HG02943 (cell line): ENCODE measurements around the gene TXNDC12.
"Not testable (repeated sequence)": the region's sequence is repeated elsewhere in the genome, so short reads cannot be mapped to it uniquely, and the experiment has no call there.

Source experiments
- ATAC-seq: cut with Tn5 transposase; IDR thresholded peaks from one replicate; pipeline ENCODE4 v1.9.1; 2021; ENCODE audit warnings: mild to moderate bottlenecking, low read depth, moderate library complexity; ENCODE audit not compliant: unreplicated experiment

TXNDC12 gene

DNA sequence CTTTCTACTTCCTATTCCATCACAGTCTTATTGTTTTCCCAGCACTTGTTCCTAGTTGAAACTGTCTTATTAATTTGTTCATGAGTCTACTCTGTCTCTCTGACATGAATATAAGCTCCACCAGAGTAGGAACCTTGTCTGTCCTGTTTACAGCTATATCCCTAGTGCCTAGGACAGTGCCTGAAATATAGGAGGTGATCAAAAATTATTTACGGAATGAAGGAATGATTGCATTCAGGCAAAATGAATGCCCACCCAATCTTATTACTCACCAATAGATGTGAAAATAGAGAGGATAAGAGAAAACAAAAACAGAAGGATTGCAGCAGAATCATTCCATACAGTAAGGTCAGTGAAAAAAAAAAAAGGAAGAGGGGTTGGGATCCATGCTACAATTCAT is 1.1 kb downstream of the TXNDC12 start:
- no peak for ATAC-seq

DNA sequence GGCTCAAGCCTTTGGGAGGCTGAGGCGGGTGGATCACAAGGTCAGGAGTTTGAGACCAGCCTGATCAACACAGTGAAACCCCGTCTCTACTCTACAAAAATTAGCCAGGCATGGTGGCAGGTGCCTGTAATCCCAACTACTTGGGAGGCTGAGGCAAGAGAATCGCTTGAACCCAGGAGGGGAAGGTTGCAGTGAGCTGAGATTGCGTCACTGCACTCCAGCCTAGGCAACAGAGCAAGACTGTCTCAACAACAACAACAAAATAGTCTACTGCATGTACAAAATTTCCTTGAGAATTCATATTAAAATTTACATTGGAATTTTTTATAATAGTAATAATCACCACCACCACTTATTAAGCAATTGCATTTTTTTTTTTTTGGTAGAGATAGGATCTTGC is 5.7 kb downstream of the TXNDC12 start:
- not testable (repeated sequence) for ATAC-seq

DNA sequence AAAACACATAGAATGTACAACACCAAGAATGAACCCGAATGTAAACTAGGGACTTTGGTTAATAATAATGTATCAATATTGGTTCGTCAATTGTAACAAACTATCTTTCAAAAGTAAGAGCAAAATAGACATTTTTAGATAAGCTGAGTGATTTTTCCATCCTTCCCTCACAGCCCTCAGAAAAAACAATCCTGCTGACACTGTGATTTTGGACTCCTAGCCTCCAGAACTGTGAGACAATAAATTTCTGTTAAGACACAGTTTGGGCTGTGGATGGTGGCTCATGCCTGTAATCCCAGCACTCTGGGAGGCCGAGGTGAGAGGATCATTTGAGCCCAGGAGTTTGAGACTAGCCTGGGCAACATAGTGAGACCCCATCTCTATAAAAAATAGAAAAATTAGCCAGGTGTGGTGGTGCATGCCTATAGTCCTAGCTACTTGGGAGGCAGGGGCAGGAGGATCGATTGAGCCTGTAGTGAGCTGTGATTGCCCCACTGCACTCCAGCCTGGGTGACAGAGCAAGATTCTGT is 9.3 kb downstream of the TXNDC12 start:
- ATAC-seq, result not testable (repeated sequence)

DNA sequence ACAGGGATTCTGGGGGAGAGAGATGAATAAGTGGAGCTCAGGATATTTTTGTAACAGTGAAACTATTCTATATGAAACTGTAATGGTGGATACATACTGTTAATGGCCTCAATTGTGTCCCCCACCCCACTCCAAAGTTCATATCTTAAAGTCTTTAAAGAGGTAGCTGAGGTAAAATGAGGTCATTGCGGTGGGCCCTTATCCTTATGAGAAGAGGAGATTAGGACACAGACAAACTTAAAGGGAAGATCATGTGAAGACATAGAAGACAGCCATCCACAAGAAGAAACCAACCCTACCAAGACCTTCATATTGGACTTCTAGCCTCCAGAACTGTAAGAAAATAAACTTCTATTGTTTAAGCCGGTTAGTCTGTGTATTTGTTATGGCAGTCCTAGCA is 9.8 kb downstream of the TXNDC12 start:
- no peak for ATAC-seq

DNA sequence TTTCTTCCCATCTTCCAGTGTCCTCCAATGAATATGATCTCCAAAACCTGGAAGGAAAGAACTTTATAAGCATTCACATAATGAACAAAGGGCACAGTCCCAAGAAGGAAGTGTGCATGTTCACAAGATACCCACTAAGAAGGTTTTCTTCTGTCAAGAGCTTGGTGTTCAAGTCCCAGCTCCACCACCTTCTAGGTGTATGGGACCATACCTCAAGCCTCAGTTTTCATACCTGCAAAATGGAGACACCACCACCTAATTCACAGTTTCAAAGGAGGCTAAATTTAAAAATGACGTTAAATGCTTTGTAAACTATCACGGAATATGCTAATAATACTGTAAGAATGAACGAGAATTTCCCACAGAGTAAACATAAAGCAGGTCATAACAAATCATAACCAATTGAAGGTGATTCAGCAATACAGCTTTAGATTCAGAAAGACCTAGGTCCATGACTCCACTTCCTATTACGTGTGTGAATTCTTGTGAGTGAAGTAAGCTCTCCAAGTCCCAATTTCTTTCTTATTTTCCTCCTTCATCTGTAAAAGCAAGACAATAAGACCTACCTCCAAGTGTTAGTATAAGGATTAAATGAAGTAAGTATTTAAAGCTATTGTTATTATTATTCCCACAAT is 13.3 kb downstream of the TXNDC12 start:
- no peak for ATAC-seq

DNA sequence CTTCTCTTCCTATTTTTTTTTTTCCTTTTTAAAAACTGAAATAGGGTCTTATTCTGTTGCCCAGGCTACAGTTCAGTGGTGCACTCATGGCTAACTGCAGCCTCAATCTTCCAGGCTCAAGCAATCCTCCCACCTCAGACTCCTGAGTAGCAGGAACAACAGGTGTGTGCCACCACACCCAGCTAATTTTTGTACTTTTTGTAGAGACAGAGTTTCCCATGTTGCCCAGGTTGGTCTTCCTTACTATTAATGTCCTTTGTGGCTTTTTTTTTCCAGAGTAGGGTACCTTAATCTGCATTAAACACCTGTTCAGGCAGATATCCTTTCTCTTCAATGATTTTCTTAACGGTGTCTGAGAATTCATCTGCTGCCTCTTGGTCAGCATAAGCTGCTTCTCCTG is 17.1 kb downstream of the TXNDC12 start:
- no peak for ATAC-seq

DNA sequence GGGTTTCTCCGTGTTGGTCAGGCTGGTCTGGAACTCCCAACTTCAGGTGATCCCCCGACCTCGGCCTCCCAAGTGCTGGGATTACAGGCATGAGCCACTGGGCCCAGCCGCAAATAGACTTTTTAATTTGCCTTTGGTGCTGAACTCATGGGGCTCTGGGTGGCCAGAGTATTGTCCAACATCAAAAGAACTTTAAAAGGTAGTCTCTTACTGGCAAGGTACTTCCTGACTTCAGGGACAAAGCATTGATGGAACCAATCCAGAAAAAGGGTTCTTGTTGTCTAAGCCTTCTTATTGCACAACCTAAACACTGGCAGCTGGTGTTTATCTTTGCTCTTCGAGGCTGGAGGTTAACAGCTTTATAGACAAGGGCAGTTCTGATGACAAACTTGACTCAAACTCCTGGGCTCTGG is 17.6 kb downstream of the TXNDC12 start:
- ATAC-seq, result no peak

DNA sequence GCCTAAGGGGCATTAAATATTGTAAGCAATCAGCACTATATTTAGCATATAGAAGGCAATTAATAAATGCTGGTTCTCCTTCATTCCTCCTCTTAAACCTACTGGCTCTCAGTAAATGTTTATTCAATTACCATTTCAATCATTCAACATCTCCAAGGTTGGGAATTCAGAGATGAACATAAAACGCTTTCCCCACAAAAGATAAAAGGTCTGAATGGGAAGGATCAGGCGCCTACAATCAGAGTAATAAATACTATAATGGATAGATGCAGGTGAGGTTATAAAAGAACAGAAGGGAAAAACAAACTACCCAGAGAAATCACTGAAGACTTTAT is 21.0 kb downstream of the TXNDC12 start:
- no peak for ATAC-seq

DNA sequence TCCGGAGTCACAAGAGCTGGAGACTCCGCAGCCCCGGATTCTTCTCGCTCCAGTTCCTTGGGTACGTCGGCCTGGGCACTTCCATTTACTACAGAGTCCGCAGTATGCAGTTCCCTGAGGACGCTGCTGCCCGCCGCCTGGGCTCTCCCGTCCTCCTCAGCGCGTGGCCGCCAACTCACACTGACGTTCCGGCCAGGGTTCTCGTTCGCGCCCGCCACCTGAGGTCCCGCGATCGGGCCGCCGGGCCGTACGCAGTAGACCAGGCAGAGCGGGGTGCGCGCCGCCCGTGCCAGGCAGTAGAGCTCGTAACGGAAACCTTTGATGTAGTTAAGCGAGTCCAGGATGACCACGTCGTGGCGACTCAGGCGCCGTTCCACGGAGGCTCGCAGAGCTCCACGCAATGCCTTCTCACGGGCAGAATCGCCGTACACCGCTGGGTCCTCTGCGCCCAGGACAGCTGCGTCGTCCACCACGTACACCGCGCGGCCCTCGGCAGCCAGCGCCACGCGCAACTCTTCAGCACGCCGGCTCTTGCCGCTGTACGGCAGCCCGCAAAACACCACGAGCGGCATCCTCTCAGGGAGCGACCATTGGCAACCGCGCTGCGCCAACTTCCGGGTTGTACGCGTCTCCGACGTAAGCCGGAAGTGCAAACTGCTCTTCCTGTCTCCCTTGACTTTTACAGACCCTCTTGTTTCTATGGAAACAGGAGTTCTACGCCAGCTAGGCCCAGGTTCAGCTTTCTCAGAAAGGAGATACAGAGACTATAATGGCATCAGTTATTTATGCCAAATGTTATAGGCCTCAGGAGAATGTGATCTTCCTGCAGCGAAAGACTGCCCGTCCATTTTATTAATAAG is 21.6 kb downstream of the TXNDC12 start, which contains the start of gene KTI12:
Gene KTI12, minus strand, starts transcription at position 621 of the 860 bp plus-strand sequence. Its CDS starts 49 bp downstream, at position 572.
- peak; percentile 80 for ATAC-seq

DNA sequence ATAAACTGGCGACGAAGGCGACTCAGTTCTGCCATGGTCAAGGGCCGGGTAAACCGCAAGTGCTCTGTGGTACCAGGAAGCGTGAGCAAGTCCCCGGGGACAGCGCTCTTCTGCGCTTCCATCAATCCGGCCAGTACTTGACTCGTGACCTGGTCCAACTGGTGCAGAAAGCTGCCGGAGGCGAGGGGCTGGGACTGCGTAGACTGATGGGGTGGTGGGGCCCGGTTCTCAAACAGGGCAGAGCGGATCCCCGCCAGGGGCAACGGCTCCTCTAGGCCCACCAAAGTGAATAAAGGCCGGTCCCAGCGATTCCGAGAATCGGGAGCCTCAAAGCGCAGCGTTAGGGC is 22.2 kb downstream of the TXNDC12 start:
- ATAC-seq, result peak; percentile 39

DNA sequence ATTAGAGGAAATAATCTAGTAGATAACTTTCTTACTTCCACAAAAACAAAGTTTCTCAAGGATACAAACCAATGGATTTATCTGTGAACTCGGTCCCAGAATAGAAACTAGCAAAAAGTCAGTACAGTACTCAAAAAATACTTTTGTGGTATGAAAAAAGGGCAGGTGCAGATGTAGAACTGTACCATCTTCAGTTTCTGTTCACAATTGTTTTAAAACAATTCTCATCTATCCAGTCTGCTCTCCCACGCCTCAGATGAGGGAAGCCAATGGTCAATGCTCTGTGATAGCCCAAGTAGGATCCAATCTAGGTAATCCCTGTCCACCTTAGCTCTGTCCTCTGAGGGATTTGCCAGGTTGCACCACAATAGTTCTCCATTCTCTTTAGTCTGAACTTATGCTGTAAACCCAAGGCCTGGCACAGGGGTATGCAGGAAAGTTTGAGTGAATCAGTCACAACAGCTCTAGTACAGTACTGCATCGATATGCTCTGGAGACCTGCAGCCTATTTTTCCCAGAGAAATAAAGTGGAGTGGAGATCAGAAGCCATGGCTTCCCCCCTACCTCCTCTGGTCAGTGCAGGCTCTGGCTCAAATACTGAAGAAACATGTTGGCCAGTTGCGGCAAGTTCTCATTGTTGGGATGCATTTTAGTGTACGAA is 22.7 kb downstream of the TXNDC12 start:
- ATAC-seq, result no peak

DNA sequence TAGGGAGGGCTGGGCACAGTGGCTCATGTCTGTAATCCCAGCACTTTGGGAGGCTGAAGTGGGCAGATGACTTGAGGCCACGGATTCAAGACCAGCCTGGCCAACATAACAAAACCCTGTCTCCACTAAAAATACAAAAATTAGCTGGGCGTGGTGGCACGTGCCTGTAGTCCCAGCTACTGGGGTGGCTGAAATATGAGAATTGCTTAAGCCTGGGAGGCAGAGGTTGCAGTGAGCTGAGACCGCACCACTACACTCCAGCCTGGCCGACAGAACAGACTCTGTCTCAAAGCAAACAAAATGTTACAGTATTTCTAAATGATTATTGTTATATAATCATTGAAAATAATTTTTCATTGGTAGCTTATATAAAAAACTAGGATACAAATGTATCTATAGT is 26.2 kb downstream of the TXNDC12 start:
- ATAC-seq, result not testable (repeated sequence)

DNA sequence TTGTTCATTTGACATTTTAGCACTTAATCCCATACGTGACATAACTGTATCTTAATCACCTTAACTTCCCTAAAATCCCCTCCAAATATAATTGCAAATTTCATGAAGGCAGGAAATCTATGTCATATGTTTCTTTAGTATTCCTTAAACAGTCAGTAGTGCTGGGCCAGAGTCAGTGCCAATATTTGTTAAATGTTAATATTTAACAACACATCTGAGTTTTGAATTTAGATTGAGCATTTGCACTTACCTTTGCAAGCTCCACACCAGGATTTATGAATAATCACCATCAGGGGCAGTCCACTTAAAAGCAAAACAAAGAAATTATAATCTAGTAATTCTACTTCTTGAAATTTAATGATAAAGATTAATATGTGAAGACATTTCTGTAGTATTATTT is 26.7 kb downstream of the TXNDC12 start:
- no peak for ATAC-seq

DNA sequence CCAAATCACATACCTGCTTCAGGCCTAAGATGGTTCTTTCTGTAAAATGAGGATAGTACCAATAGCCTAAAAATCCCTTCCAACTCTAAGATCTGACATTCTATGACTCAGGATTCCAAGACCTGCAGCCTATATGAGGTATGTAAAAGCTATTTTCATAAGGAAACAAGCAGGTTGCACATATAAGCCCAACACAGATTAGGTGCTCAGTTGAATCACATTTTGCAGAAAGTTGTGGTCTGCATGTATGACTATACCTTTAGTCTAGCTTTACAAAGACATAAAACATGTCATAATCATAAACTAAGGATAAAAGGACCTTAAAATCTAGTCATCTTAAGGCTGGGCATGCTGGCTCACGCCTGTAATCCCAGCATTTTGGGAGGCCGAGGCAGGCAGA is 28.7 kb downstream of the TXNDC12 start:
- ATAC-seq, result no peak

DNA sequence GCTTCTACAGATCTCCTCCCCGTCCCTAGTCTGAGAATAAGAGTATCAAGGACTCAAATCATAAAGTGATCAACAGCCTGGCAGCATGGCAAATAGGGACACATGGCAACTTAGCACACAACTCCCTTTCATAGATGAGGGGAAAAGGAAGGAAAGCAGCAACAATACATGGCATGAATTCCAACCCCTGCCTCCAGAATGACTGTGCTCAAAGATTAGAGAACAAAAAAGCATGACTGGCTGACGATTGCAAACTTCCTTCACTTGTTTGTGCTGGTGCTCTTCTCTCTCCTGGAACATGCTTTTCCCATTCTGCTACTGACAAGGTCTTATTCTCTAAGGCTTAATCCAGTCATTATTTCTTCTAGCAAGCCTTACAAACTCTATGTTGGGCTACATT is 32.9 kb downstream of the TXNDC12 start:
- ATAC-seq, result no peak

DNA sequence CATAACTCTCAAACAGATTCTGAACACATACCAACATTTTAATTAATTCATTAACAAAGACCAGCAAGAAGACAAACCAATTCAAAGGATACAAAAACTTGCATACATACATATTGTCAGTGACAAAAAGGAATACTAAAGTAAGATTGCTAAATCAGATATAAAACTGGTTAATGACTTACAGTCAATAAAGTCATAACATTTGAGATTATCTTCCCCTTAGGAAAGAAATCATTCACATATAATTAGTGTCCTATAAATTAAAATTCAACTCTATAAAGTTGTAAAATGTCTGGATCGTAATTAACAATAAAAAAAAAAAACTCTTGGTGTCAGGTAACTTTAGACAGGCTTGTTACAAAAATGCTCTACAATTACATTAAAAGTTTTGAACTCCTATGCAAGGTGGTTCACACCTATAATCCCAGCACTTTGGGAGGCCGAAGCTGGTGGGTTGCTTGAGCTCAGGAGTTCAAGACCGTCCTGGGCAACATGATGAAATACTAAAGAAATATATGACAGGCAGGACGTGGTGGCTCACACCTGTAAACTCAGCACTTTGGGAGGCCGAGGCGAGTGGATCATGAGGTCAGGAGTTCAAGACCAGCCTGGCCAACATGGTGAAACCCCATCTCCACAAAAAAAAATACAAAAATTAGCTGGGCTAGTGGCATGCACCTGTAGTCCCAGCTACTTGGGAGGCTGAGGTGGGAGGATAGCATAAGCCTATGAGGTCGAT is 46.8 kb downstream of the TXNDC12 start:
- ATAC-seq, result no peak

DNA sequence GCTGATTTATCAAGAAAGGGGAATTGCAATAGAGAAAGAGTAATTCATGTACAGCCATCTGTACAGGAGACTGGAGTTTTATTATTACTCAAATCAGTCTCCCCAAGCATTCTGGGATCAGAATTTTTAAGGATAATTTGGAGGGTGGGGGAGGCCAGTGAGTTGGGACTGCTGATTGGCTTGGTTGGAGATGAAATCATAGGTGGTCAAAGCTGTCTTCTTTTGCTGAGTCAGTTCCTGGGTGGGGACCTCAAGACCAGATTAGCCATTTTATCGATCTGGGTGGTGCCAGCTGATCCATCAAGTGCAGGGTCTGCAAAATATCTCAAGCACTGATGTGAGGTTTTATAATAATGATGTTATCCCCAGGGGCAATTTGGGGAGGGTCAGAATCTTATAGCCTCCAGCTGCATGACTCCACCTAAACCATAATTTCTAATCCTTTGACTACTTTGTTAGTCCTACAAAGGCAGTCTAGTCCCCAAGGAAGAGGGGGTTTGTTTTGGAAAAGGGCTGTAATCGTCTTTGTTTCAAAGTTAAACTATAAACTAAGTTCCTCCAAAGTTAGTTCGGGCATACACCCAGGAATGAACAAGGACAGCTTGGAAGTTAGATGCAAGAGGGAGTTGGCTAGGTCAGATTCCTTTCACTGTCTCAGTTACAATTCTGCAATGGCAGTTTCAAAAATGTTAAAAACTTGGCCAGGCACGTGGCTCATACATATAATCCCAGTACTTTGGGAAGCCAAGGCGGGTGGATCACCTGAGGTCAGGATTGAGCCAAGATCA is 47.6 kb downstream of the TXNDC12 start:
- ATAC-seq, result no peak

DNA sequence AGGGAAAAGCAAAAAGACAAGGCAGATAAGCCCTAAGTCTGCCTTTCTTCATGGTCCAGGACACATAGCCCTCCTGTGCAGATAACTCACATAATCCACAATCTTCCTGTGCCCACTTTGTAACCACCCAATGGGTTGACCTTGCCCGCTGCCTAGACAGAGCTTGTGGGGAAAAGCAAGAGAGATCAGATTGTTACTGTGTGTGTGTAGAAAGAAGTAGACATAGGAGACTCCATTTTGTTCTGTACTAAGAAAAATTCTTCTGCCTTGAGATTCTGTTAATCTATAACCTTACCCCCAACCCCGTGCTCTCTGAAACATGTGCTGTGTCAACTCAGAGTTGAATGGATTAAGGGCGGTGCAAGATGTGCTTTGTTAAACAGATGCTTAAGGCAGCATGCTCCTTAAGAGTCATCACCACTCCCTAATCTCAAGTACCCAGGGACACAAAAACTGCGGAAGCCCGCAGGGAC is 48.9 kb downstream of the TXNDC12 start:
- ATAC-seq, result not testable (repeated sequence)

DNA sequence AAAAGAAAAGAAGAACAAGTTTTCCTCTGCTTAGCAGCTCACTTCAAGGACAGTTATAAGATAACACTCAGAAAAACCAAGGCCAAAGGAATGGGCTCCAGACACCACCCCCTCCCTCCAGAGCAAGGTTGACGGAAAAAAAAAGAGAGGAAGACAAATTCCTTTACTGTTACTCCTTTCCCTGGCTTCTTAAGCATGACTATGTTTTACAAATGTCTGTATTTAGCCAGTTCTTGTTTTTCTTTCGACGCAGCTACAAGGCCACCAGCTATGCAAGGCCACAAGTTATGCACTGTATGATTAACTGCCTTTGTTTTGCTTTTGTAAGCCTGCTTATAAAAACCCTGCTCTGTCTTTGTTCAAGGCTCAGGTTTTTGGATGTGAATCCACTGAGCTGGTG is 49.4 kb downstream of the TXNDC12 start:
- ATAC-seq, result not testable (repeated sequence)

DNA sequence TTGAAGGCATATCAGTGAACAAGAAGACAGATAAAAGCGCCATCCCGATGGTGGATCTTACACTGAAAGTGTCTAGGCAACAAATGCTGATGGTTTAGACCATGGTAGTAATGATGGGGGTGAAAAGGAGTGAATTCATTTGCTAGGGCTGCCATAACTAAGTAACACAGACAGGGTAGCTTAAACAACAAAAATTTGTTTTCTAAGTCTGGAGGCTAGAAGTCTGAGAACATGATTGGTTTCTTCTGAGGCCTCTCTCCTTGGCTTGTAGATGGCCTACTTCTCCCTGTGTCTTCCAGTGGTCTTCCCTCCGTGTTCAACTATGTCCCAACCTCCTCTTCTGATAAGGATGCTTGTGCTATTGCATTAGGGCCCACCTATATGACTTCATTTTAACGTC is 51.1 kb downstream of the TXNDC12 start:
- ATAC-seq, result no peak
